HL-60/S4 (cell line): ENCODE results near the gene MINDY3.

ENCODE experiments used
- in situ Hi-C: fragments of 300-500 bp; cut with MboI; formaldehyde crosslinking; loops from 2 replicates; pipeline ENCODE4 v1.14.3; 2022; ENCODE audit warnings: low sequenced_read_pairs

MINDY3 gene

GRCh38 chr10:15740261-15740660 is 120.0 kb downstream of the MINDY3 start:
- in situ Hi-C loops: no loop called here

- in situ Hi-C loops: no loop called here
Observed at GRCh38 chr10:15739254-15739970, 120.9 kb downstream of the MINDY3 start.

- in situ Hi-C loops: no loop called here
Observed at GRCh38 chr10:15738270-15738925, 121.9 kb downstream of the MINDY3 start.

GRCh38 chr10:15737656-15738055 is 122.7 kb downstream of the MINDY3 start:
- in situ Hi-C loops: no loop called here

GRCh38 chr10:15735763-15736162 is 124.5 kb downstream of the MINDY3 start:
- in situ Hi-C loops: no loop called here

GRCh38 chr10:15730341-15730740 is 130.0 kb downstream of the MINDY3 start:
- in situ Hi-C loops: no loop called here

- in situ Hi-C loops: loop anchor here (10.0 kb wide), 1 partner anchor 295 kb away; no protein-coding TSS in a partner anchor
Observed at GRCh38 chr10:15729890-15730289, 130.4 kb downstream of the MINDY3 start.
